Measurements from ENCODE around the gene TSHZ3.
A peak's percentile ranks its signal among the peaks of the same experiment; 100 is the strongest.

Gene TSHZ3

DNA sequence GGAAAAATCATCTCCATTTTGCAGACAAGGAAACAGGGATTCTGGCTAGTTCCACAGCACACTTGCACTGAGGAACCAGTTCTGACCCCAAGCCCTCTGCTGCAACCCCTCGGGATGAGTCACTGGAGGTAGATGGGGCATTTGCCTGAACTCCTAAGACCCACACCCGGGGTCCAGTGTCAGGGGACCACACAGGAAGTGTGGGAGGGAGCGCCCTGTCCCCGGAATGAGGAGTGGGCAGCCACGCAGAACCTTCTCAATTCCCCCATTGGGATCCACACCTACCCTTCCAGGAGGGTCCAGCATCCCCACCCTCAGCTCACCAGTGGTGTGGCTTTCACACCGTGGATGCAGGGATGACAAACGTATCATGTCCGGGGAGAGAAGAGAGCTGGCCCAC, 62.7 kb downstream of the TSHZ3 start:
- no peak for DNase-seq (ENCODE audit: low spot score)

DNA sequence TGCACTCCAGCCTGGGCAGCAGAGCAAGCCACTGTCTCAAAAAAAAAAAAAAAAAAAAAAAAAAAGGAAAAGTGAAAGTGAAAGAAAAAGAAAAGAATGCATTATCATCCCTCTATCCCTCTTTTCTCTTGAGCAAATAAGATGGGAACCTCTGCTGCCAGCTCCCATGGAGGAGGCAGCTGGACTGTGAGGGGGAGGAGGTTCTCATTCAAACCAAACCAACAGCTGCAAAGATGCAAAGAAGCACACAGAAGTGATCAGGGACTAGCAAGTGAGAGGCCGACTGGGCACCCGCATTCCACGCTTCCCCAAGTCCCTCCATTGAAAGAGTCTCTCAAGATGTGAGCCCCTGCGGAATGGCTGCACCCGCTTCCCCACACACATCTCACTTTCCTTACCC, 63.5 kb downstream of the TSHZ3 start:
- peak; percentile 71 for DNase-seq (ENCODE audit: low spot score)

DNA sequence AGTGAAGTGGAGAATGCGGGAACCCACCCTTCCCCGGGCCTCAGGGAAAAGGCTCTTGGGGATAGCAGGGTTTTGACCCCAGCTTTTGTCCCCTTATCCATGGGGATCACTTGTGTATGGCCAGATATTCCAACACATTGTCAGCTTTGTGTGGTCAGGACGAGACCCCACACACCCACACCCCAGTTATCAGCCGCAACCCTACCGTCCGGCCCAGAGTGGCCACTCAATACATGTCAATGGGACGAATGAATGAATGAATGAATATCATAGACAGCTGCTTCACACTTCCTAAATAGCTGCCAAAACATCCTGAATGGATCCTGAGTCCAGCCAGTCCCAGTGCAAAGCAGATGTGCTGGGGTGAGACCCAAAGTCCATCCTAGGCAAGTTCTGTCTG, 64.6 kb downstream of the TSHZ3 start:
- no peak for DNase-seq (ENCODE audit: low spot score)

- DNase-seq (ENCODE audit: low spot score) = no peak
Observed at GRCh38 chr19:31283701-31284100, 65.5 kb downstream of the TSHZ3 start.

DNA sequence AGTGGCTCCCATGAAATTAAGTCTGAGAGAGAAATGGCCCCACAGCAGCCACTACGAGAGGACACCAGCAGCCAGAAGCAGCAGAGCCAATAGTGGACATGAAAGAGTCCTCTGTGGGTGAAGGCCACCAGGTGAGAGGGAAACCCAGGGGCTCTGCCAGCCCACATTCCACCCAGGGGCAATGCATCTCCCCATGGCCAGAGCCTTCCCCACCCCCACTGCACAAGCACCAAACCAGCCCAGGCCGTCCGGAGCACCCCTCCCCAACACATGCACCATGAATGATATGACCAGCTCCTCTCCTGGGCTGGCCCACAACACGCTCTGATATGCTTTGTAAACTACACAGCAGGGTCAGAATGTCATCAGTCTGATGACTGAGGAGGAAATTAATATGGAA, 66.9 kb downstream of the TSHZ3 start:
- DNase-seq (ENCODE audit: low spot score) = no peak

DNA sequence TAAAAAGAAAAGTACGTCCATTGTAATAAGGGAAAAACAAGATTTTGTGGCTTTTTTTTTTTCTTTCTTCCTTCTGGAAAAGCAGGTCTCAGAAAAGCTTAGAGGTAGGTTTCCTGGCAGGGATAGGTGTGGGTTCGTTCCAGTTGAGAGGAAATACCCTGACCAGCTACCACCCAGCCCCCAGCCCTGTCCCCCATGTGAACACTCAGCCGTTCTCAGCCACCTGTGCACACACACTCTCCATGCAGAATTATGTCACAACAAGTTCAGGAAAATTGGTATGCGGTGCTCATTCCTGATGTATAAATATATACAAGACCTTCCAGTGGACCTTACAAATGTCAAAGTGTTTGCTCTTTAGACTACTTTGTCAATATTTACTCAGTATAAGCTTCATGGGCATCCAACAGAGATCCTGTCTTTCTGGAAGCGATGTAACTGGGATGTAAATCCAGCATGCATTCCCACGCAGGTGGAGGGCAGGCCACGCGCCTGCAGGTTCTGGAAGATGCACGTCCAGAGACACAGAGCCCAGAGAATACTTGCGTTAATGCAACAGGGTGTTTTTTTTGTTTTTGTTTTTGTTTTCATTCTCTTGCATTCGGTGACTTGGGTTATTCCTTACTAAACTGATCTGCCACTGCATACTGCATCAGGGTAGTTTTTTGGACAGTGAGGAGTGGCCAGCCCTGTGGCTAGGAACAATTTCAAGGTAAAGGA, 68.8 kb downstream of the TSHZ3 start:
- no peak for DNase-seq (ENCODE audit: low spot score)

GRCh38 chr19:31279436-31279765, 69.8 kb downstream of the TSHZ3 start:
- no peak for DNase-seq (ENCODE audit: low spot score)

DNA sequence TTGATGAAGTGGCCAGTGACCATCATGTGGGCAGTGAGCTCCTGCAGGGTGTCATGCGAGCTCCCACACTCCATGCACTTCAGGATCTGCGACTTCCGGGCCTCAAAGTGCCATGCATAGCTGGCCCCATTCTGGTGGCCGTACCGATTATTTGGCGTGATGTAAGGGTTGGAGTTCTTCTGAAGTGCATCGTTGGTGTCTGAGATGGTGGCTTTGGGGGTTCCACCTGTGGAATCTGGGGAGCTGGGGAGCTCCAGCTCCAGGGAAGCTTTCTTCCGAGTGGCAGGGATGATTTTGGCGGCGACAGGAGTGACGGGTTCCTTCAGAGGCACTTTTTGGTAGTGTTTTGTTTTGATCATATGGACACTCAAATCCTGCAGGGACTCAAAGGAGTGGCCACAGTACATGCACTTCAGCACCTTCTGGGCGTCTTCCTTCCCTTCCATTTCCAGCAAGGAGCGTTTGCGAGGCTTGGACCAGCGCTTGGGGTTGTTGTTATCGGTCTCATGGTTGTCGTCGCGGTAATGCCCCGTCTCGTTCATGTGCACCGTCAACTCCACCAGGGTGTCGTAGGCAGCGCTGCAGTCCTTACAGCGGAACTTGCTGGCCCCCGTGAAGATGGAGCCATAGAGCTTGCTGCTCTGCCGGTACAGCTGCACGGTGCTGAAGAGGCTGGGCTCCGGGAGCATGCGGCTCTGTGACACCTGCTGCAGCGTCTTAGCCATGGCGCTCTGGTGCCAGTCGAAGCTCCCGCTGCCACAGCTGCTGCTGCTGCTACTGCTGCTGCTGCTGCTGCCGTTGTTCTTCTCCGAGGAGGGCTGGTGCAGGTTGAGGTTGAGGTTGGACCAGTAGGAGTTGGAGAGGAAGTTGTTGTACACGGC, 70.4 kb downstream of the TSHZ3 start:
- DNase-seq (ENCODE audit: low spot score) = no peak

DNA sequence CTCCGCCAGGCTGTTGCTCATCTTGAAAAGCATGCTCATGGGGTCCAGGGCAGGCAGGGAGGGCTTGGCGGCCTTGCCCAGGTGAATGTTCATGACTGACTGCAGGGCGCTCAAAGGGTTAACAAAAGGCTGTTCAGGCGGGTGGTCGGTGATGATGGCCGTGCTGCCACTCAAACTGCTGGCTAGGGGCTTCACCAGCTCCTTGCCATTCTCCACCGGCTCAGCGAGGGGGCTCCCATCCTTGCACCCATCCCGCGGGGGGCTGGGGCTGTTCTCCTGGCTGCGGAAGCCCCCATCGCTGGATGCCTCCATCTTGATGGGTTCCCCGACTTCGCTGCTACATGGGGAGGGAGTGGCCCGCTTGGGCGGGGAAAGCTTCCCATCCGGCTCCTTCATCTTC, 71.7 kb downstream of the TSHZ3 start:
- DNase-seq (ENCODE audit: low spot score) = no peak

DNA sequence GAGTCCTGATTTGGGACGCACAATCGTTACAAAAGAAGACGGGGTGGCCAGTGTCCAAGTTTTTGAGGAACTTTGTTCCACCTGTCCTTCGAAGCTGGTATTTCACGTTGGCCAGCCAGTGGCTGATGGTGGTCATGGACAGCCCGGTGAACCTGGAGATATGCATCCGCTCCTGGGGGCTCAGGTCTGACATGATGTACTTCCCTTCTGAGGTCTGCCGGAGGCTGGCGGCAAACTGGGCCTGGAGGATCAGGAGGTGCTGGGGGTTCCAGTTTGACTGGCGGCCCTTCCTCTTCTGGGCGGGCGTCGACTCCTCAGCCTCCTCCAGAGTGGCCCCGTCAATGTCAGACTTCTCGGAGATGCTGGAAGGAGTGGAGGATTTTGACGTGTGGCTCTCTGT, 72.4 kb downstream of the TSHZ3 start:
- DNase-seq (ENCODE audit: low spot score) = no peak

DNA sequence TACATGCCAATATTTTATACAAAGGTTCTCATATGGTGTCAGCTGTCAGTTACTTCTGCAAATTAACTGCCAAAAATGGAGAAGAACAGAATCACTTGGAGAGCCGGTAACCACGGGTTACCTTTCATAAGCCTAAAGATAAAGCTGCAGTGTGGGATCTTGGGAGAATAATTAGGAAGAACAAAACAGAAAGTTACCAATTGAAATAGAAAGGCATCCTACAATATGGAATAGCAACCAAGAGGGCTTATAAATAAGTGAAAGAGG, 74.2 kb downstream of the TSHZ3 start:
- DNase-seq (ENCODE audit: low spot score) = no peak

- no peak for DNase-seq (ENCODE audit: low spot score)
Observed at GRCh38 chr19:31274251-31275067, 74.8 kb downstream of the TSHZ3 start.

DNA sequence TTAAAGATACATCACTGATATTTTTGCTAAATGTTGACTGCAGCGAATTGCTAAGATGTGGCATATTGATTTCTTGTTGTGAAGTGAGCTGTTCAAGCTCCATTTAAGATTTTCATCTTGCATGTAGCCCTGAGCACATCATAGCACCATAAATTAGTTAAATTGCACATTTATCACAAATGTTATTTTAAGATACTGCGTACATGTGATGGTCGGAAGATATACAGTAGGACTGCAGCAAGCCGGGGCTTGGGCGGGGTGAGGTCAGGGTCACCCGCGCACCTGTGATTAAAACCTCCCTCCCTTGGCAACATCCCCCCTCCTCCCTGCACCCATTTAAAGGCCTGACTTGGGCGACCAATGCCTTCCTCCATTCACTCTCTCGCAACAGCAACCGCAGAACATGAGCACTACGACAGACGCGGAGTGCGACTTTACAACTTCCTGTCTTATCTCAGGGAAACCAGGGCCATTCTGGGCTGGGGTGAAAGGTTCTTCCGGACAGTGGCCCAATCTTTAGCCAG, 76.6 kb downstream of the TSHZ3 start:
- no peak for DNase-seq (ENCODE audit: low spot score)

DNA sequence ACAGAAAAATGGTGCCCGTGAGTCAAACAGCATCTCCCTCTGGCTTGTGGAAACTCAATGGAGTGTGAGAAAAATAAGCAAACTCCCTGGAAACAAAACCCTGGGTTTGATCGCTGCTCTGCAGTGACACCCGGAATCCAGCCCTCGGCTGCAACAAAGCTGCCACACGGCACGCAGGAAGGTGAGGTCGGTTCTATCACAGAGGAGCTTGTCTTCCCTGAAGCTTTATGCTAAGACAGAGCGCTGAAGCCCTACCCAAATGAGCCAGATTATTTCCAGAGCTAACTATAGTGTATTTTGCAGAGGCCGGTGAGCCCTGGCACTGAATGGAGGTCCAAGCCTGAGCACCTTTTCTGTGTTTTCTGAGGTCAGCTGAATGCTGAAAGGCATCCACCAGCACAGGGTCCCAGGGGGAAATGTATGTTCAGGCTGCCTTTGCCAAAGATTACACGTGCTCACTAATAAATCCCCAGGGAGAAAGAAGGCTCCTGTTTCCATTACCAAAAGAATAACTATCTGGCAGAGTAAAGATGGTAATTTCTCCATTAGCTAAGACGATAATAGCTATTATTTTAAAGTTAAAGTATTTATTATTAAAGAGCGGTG, 77.8 kb downstream of the TSHZ3 start:
- no peak for DNase-seq (ENCODE audit: low spot score)

DNA sequence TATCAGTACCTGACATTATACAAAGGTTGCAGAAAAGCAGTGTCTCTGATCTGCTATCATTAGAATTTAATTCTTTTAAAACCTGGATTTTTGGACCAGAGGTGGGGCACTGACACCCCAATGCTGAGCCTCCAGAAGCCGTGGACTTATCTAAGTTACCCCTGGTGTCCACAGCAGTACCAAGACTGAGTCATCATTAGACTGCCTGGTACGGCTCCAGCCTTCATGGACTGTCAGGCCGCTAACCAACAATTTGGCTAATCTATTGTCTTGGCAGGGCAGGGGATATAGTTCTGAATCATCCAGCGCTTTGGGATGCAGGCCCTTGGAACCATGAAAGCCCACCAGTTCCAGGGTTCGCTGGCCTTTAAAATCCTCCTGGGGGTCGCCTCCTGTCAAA, 78.3 kb downstream of the TSHZ3 start:
- peak; percentile 68 for DNase-seq (ENCODE audit: low spot score)

DNA sequence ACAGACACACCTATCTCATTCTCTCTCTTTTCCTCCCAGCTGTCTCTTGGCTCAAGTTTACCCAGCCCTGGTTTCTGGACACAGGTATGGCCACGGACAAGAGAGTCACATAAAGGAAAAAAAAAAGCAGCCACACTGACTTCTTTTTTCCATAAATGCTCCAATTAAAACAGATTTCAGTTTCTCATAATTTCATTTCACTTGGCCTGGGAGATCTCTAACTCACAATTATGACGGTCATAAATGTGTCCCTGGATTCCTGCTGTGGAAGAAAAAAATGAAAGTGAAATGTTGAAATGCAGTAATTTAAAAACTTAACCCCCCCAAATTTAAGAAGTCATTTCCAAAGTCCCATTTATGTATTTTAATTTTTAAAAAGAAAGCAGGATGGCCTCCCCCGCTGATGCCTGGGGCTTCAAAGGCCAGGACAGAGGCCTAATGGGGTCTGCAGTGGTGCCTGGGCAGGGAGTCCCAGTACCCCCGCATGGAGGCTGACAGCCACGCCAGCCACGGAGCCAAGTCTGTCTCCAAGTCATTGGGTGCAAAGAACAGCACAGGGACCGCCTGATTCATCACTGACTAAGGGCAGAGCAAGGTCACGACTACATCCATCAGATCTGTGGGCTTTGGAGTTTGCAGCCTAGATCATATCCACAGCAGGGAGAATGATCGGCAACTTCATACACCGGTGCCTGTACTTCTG, 79.7 kb downstream of the TSHZ3 start:
- no peak for DNase-seq (ENCODE audit: low spot score)

GRCh38 chr19:31268751-31269383, 80.4 kb downstream of the TSHZ3 start:
- no peak for DNase-seq (ENCODE audit: low spot score)

DNA sequence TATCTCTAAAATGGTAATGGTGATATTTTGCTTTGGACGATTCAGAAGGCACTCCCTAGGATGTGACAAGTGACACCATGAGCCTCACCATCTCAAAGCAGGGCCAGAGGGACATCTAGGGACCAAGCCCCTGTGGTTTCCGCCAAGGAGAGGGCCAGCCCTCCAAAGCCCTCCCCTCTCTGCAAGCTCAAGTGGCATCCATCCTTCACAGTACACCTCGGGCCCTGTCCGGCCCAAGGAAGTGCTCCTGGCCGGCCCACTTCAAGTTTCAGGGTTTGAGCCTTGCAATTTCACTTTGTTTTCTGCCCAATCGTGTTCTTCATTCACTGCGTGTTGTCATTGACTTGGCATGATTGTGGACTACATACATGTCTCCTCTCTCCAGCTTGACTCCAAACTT, 82.5 kb downstream of the TSHZ3 start:
- no peak for DNase-seq (ENCODE audit: low spot score)

- no peak for DNase-seq (ENCODE audit: low spot score)
Observed at GRCh38 chr19:31266196-31266595, 83.0 kb downstream of the TSHZ3 start.

DNA sequence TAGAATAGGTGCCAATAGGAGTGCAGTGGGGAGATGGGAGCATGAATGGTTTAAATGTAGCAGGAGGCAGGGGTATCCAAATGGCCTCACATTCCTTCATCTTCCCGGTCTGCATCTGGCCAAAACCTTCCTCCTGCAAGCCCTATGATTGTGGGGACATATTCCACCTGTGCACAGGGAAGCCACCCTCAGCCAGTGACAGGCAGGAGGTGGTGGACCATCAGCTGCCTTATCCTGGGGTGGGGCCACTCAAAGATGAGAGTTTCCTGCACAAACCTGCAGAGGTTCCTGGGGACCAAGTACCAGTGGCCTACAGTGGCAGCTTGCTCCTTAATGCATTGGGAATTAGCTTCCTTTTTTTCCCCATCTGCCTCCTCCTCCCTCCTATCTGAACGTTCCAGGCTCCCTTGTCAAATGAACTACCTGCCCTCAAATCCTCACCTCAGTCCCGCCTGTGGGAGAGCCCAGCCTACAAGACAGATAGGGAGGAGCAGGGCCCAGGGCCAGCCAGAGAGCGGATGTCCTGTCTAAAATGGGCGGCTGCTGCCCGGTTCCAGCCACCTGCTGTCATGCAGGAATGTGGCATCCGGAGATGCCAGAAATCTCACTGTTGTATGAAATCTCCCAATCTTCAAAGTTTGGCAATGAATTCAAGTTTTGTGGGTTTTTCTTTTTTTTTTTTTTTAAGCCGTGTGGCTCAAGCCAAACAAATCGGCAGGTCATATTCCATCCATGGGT, 85.0 kb downstream of the TSHZ3 start:
- no peak for DNase-seq (ENCODE audit: low spot score)

DNA sequence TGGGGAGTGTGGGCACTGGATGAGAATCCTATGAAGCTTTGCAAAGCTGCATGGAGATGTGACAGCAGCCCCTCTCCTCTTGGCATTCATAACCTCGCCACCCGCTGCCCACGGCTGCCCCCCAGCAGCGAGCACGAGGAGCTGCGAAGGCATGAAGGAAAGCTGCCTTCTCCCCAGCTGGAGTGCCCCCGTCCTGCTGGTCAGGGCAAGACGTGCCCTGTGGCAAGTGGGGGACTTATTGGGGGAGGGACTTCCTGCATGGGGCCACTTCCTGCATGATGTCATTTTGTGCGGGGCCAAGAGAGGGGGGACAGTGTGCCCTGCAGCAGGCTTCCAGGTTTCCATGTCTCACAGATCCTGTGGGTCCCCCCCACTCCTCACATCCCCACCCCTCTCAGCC, 85.9 kb downstream of the TSHZ3 start:
- DNase-seq (ENCODE audit: low spot score) = no peak
